Activated CD4-positive, alpha-beta T cell treated with anti-CD3 and anti-CD28 coated beads, Interleukin-2, amount 10 ng/mL, durations not matched to agents 7 days and 5 days (primary cell): ENCODE measurements around the gene SOX12. TPM values are rescaled to one million over a fixed set of nuclear protein-coding genes. Genes with fewer than 3 reads are reported as not detected.
A peak's percentile ranks its signal among the peaks of the same experiment; 100 is the strongest.

ENCODE experiments used
- CTCF ChIA-PET: fragments of 350-600 bp; sonication (Branson Sonifier 250); formaldehyde crosslinking; loops from one replicate; lab custom pipeline; 2021; ENCODE audit warnings: antibody characterized with exemption; lab: Charles Lee
- POLR2A ChIA-PET: fragments of 350-600 bp; sonication (Branson Sonifier 250); formaldehyde crosslinking; loops from one replicate; lab custom pipeline; 2021; ENCODE audit warnings: antibody characterized with exemption; lab: Charles Lee
- DNase-seq: peaks from one replicate; pipeline ENCODE4 v3.0.0-alpha.2; 2020
- H3K27ac Mint-ChIP-seq: one replicate; pipeline ENCODE4 v1.8.0; 2021; ENCODE audit warnings: mild to moderate bottlenecking, moderate library complexity, mixed read lengths
- H3K27me3 Mint-ChIP-seq: one replicate; pipeline ENCODE4 v1.8.0; 2021; ENCODE audit warnings: mixed read lengths
- H3K36me3 Mint-ChIP-seq: one replicate; pipeline ENCODE4 v1.8.0; 2021; ENCODE audit warnings: low read depth, mixed read lengths
- H3K4me1 Mint-ChIP-seq: one replicate; pipeline ENCODE4 v1.8.0; 2021; ENCODE audit warnings: mixed read lengths
- H3K4me3 Mint-ChIP-seq: one replicate; pipeline ENCODE4 v1.8.0; 2021; ENCODE audit warnings: mild to moderate bottlenecking, moderate library complexity, mixed read lengths
- H3K9me3 Mint-ChIP-seq: one replicate; pipeline ENCODE4 v1.8.0; 2021; ENCODE audit warnings: mixed read lengths
- total RNA-seq, 2 experiments: library from RNA; stranded (reverse); gene quantifications; one replicate each; pipeline ENCODE4 v1.2.3, GENCODE V29; 2021

SOX12 gene
- total RNA-seq, 2 experiments from 2014 or later, result 5.6 to 6.0 TPM

- POLR2A ChIA-PET, result no interaction called here
- CTCF ChIA-PET, result interaction anchor here (0.5 to 2.5 kb wide), 6 partner anchors 11 to 226 kb away, joined by 3 to 12 read pairs (median 4); no protein-coding TSS in a partner anchor
Observed at GRCh38 chr20:309841-310644, 15.3 kb upstream of the SOX12 start.

GRCh38 chr20:310645-311044 is 14.7 kb upstream of the SOX12 start:
- Mint-ChIP-seq H3K27me3 (no peaks in the 10 kb centered on the region), H3K4me1 (peaks cover 13% of the 10 kb centered on the region), H3K9me3 (no peaks in the 10 kb centered on the region), H3K27ac (no peak overlapping the region), H3K4me3 (peak overlapping the region; percentile 50), H3K36me3 (no peaks in the 10 kb centered on the region)
- ChIA-PET POLR2A (no interaction called here), CTCF (interaction anchor here (0.5 to 2.5 kb wide), 5 partner anchors 13 to 226 kb away, joined by 3 to 12 read pairs (median 4); no protein-coding TSS in a partner anchor)
- no peak for DNase-seq

More at GRCh38 chr20:309841-310644, 15.3 kb upstream of the SOX12 start:
- Mint-ChIP-seq H3K9me3 (no peaks in the 10 kb centered on the region), H3K36me3 (no peaks in the 10 kb centered on the region), H3K4me3 (peak overlapping the region; percentile 50), H3K27me3 (no peaks in the 10 kb centered on the region), H3K4me1 (peaks cover 13% of the 10 kb centered on the region), H3K27ac (no peak overlapping the region)
- DNase-seq, result peak; percentile 79

- no peaks in the 10 kb centered on the region for H3K36me3 Mint-ChIP-seq
- CTCF ChIA-PET, result interaction anchor here (2.1 to 2.5 kb wide), 2 partner anchors 12 to 19 kb away, joined by 4 to 12 read pairs; no protein-coding TSS in a partner anchor
- H3K4me3 Mint-ChIP-seq, result no peak overlapping the region
- no peak for DNase-seq
- no peak overlapping the region for H3K27ac Mint-ChIP-seq
- H3K9me3 Mint-ChIP-seq, result no peaks in the 10 kb centered on the region
- peaks cover 13% of the 10 kb centered on the region for H3K4me1 Mint-ChIP-seq
- POLR2A ChIA-PET, result no interaction called here
- H3K27me3 Mint-ChIP-seq, result no peaks in the 10 kb centered on the region
Observed at GRCh38 chr20:311609-312008, 13.7 kb upstream of the SOX12 start.

GRCh38 chr20:312067-312466 is 13.3 kb upstream of the SOX12 start:
- peaks cover 13% of the 10 kb centered on the region for H3K4me1 Mint-ChIP-seq
- H3K9me3 Mint-ChIP-seq, result no peaks in the 10 kb centered on the region
- H3K27me3 Mint-ChIP-seq, result no peaks in the 10 kb centered on the region
- CTCF ChIA-PET, result interaction anchor here (1.0 to 2.5 kb wide), 3 partner anchors 12 to 19 kb away, joined by 3 to 12 read pairs (median 4); no protein-coding TSS in a partner anchor
- H3K27ac Mint-ChIP-seq, result no peak overlapping the region
- H3K4me3 Mint-ChIP-seq, result no peak overlapping the region
- DNase-seq, result no peak
- POLR2A ChIA-PET, result no interaction called here
- no peaks in the 10 kb centered on the region for H3K36me3 Mint-ChIP-seq

GRCh38 chr20:312866-313265 is 12.5 kb upstream of the SOX12 start:
- H3K4me1 Mint-ChIP-seq, result peaks cover 13% of the 10 kb centered on the region
- DNase-seq, result no peak
- CTCF ChIA-PET, result interaction anchor here (1.0 to 2.1 kb wide), 2 partner anchors 13 kb away, joined by 3 to 4 read pairs; no protein-coding TSS in a partner anchor
- H3K9me3 Mint-ChIP-seq, result no peaks in the 10 kb centered on the region
- no peak overlapping the region for H3K4me3 Mint-ChIP-seq
- POLR2A ChIA-PET, result no interaction called here
- no peak overlapping the region for H3K27ac Mint-ChIP-seq
- no peaks in the 10 kb centered on the region for H3K27me3 Mint-ChIP-seq
- no peaks in the 10 kb centered on the region for H3K36me3 Mint-ChIP-seq

- ChIA-PET POLR2A (no interaction called here), CTCF (interaction anchor here (2.1 kb wide), 1 partner anchor 14 kb away, joined by 4 read pairs; no protein-coding TSS in a partner anchor)
- H3K27ac Mint-ChIP-seq, result no peak overlapping the region
- no peaks in the 10 kb centered on the region for H3K9me3 Mint-ChIP-seq
- no peaks in the 10 kb centered on the region for H3K36me3 Mint-ChIP-seq
- peaks cover 13% of the 10 kb centered on the region for H3K4me1 Mint-ChIP-seq
- no peaks in the 10 kb centered on the region for H3K27me3 Mint-ChIP-seq
- no peak overlapping the region for H3K4me3 Mint-ChIP-seq
- DNase-seq, result no peak
Observed at GRCh38 chr20:313402-313801, 11.9 kb upstream of the SOX12 start.

GRCh38 chr20:313948-314347 is 11.4 kb upstream of the SOX12 start:
- no peaks in the 10 kb centered on the region for H3K9me3 Mint-ChIP-seq
- peaks cover 13% of the 10 kb centered on the region for H3K4me1 Mint-ChIP-seq
- no peak for DNase-seq
- no peak overlapping the region for H3K27ac Mint-ChIP-seq
- ChIA-PET CTCF (interaction anchor here (2.1 kb wide), 1 partner anchor 14 kb away, joined by 4 read pairs; no protein-coding TSS in a partner anchor), POLR2A (no interaction called here)
- H3K27me3 Mint-ChIP-seq, result no peaks in the 10 kb centered on the region
- H3K36me3 Mint-ChIP-seq, result no peaks in the 10 kb centered on the region
- H3K4me3 Mint-ChIP-seq, result no peak overlapping the region

- H3K27ac Mint-ChIP-seq, result no peak overlapping the region
- DNase-seq, result no peak
- no peak overlapping the region for H3K4me3 Mint-ChIP-seq
- H3K9me3 Mint-ChIP-seq, result no peaks in the 10 kb centered on the region
- POLR2A ChIA-PET, result no interaction called here
- H3K4me1 Mint-ChIP-seq, result peaks cover 2% of the 10 kb centered on the region
- no peaks in the 10 kb centered on the region for H3K27me3 Mint-ChIP-seq
- H3K36me3 Mint-ChIP-seq, result no peaks in the 10 kb centered on the region
- CTCF ChIA-PET, result no interaction called here
Observed at GRCh38 chr20:316316-317068, 8.9 kb upstream of the SOX12 start.

- Mint-ChIP-seq H3K27me3 (no peaks in the 10 kb centered on the region), H3K4me3 (peak overlapping the region; percentile 87), H3K36me3 (no peaks in the 10 kb centered on the region), H3K9me3 (no peaks in the 10 kb centered on the region), H3K27ac (peak overlapping the region; percentile 95), H3K4me1 (peaks cover 24% of the 10 kb centered on the region)
- ChIA-PET CTCF (interaction anchor here (1.5 to 1.7 kb wide), 2 partner anchors 14 to 24 kb away, joined by 5 to 7 read pairs; no protein-coding TSS in a partner anchor), POLR2A (no interaction called here)
- DNase-seq, result peak; percentile 89
Observed at GRCh38 chr20:324177-325044, 941 bp upstream of the SOX12 start.

- no peaks in the 10 kb centered on the region for H3K9me3 Mint-ChIP-seq
Observed at GRCh38 chr20:325889-326644, 715 bp downstream of the SOX12 start.

GRCh38 chr20:326645-327185 is 1.4 kb downstream of the SOX12 start:
- POLR2A ChIA-PET, result no interaction called here
- DNase-seq, result no peak
- CTCF ChIA-PET, result interaction anchor here (1.0 kb wide), 1 partner anchor 14 kb away, joined by 3 read pairs; no protein-coding TSS in a partner anchor
- Mint-ChIP-seq H3K27ac (peak overlapping the region; percentile 64), H3K27me3 (no peaks in the 10 kb centered on the region), H3K4me1 (peaks cover 35% of the 10 kb centered on the region), H3K4me3 (peak overlapping the region; percentile 66), H3K36me3 (no peaks in the 10 kb centered on the region), H3K9me3 (no peaks in the 10 kb centered on the region)

More at GRCh38 chr20:325889-326644, 715 bp downstream of the SOX12 start:
- ChIA-PET CTCF (interaction anchor here (0.7 to 1.0 kb wide), 2 partner anchors 14 to 63 kb away, joined by 3 read pairs; no protein-coding TSS in a partner anchor), POLR2A (no interaction called here)
- Mint-ChIP-seq H3K4me1 (peaks cover 35% of the 10 kb centered on the region), H3K4me3 (peak overlapping the region; percentile 71), H3K36me3 (no peaks in the 10 kb centered on the region), H3K27me3 (no peaks in the 10 kb centered on the region), H3K27ac (peak overlapping the region; percentile 76)
- DNase-seq, result peak; percentile 51
